WTC11 (cell line): ENCODE data around the gene PRR30. TPM values are rescaled to one million over a fixed set of nuclear protein-coding genes. Genes with fewer than 3 reads are reported as not detected.

Experiments
- ATAC-seq: fragments of 200-7000 bp; cut with Tn5 transposase; 2 replicates; pipeline ENCODE4 v1.10.0; 2021; ENCODE audit warnings: mild to moderate bottlenecking, moderate library complexity
- CTCF ChIA-PET: fragments of 300-600 bp; sonication (Branson Sonifier 250); formaldehyde crosslinking; loops from one replicate; lab custom pipeline; 2021; ENCODE audit warnings: antibody characterized with exemption; lab: Charles Lee
- POLR2A ChIA-PET: fragments of 350-600 bp; sonication (Branson Sonifier 250); formaldehyde crosslinking; loops from one replicate; lab custom pipeline; 2021; ENCODE audit warnings: antibody characterized with exemption; lab: Charles Lee
- DNase-seq: peaks from one replicate; pipeline ENCODE4 v3.0.0; 2021; ENCODE audit warnings: low spot score
- H3K27ac Mint-ChIP-seq: 2 replicates; pipeline ENCODE4 v1.8.0; 2021; ENCODE audit warnings: mixed read lengths
- H3K27me3 Mint-ChIP-seq: 2 replicates; pipeline ENCODE4 v1.8.0; 2021; ENCODE audit warnings: low read depth, mild to moderate bottlenecking, moderate library complexity, mixed read lengths
- H3K36me3 Mint-ChIP-seq: 2 replicates; pipeline ENCODE4 v1.8.0; 2021; ENCODE audit warnings: mixed read lengths
- H3K4me1 Mint-ChIP-seq: 2 replicates; pipeline ENCODE4 v1.8.0; 2022; ENCODE audit warnings: mixed read lengths
- H3K4me3 Mint-ChIP-seq: 2 replicates; pipeline ENCODE4 v1.8.0; 2021; ENCODE audit warnings: mild to moderate bottlenecking, moderate library complexity, mixed read lengths
- H3K9me3 Mint-ChIP-seq: 2 replicates; pipeline ENCODE4 v1.8.0; 2021; ENCODE audit warnings: mixed read lengths
- ATF3 ChIP-seq: sonication (generic); formaldehyde crosslinking; conservative IDR thresholded peaks from 2 replicates; pipeline ENCODE4 v1.8.1; 2022; ENCODE audit warnings: mild to moderate bottlenecking, missing genetic modification reagents
- CDX4 ChIP-seq: fragments of 250-450 bp; sonication (Bioruptor Pico); IDR thresholded peaks from 2 replicates; pipeline ENCODE4 v1.9.0; 2021; ENCODE audit warnings: moderate library complexity, mild to moderate bottlenecking, inconsistent platforms, borderline replicate concordance
- CREM ChIP-seq: sonication (generic); formaldehyde crosslinking; IDR thresholded peaks from 2 replicates; pipeline ENCODE4 v1.8.1; 2022; ENCODE audit warnings: mild to moderate bottlenecking, missing genetic modification reagents, moderate library complexity
- ELF4 ChIP-seq: sonication (generic); formaldehyde crosslinking; IDR thresholded peaks from 2 replicates; pipeline ENCODE4 v1.8.1; 2022; ENCODE audit warnings: low read depth, mild to moderate bottlenecking, moderate library complexity, missing genetic modification reagents
- ERG ChIP-seq: fragments of 250-450 bp; sonication (Bioruptor Pico); IDR thresholded peaks from 2 replicates; pipeline ENCODE4 v1.8.0; 2021; ENCODE audit warnings: mild to moderate bottlenecking
- ETV6 ChIP-seq: sonication (generic); formaldehyde crosslinking; IDR thresholded peaks from 2 replicates; pipeline ENCODE4 v1.8.1; 2022; ENCODE audit warnings: mild to moderate bottlenecking, missing genetic modification reagents
- GABPB1 ChIP-seq: sonication (generic); formaldehyde crosslinking; IDR thresholded peaks from 2 replicates; pipeline ENCODE4 v1.8.1; 2023; ENCODE audit warnings: mild to moderate bottlenecking, missing genetic modification reagents
- HMGXB4 ChIP-seq: sonication (generic); formaldehyde crosslinking; IDR thresholded peaks from 2 replicates; pipeline ENCODE4 v1.8.1; 2023; ENCODE audit warnings: mild to moderate bottlenecking, moderate library complexity, missing genetic modification reagents
- IRF1 ChIP-seq: sonication (generic); formaldehyde crosslinking; IDR thresholded peaks from 2 replicates; pipeline ENCODE4 v1.8.0; 2023; ENCODE audit warnings: missing genetic modification reagents
- MAX ChIP-seq: sonication (generic); formaldehyde crosslinking; IDR thresholded peaks from 2 replicates; pipeline ENCODE4 v1.8.0; 2022; ENCODE audit warnings: mild to moderate bottlenecking, missing genetic modification reagents
- PREB ChIP-seq: sonication (generic); formaldehyde crosslinking; IDR thresholded peaks from 2 replicates; pipeline ENCODE4 v1.8.1; 2022; ENCODE audit warnings: mild to moderate bottlenecking, missing genetic modification reagents, moderate library complexity, borderline replicate concordance
- RELA ChIP-seq: sonication (generic); formaldehyde crosslinking; IDR thresholded peaks from 2 replicates; pipeline ENCODE4 v1.8.1; 2022; ENCODE audit warnings: missing genetic modification reagents, mild to moderate bottlenecking, borderline replicate concordance
- SMAD3 ChIP-seq: sonication (generic); formaldehyde crosslinking; IDR thresholded peaks from 2 replicates; pipeline ENCODE4 v1.8.0; 2022; ENCODE audit warnings: missing genetic modification reagents, mild to moderate bottlenecking, borderline replicate concordance
- SP1 ChIP-seq: sonication (generic); formaldehyde crosslinking; conservative IDR thresholded peaks from 2 replicates; pipeline ENCODE4 v1.8.1; 2022; ENCODE audit warnings: missing genetic modification reagents
- ZMAT4 ChIP-seq: fragments of 250-450 bp; sonication (Bioruptor Pico); IDR thresholded peaks from 2 replicates; pipeline ENCODE4 v1.9.0; 2021; ENCODE audit warnings: mild to moderate bottlenecking
- ZNF121 ChIP-seq: sonication (generic); formaldehyde crosslinking; IDR thresholded peaks from 2 replicates; pipeline ENCODE4 v1.8.0; 2023; ENCODE audit warnings: missing genetic modification reagents
- ZNF317 ChIP-seq: sonication (generic); formaldehyde crosslinking; IDR thresholded peaks from 2 replicates; pipeline ENCODE4 v1.8.1; 2023; ENCODE audit warnings: low read depth, mild to moderate bottlenecking, moderate library complexity, missing genetic modification reagents, borderline replicate concordance
- ZNF416 ChIP-seq: fragments of 250-450 bp; sonication (Bioruptor Pico); IDR thresholded peaks from 2 replicates; pipeline ENCODE4 v1.9.0; 2021; ENCODE audit warnings: mild to moderate bottlenecking, inconsistent platforms
- ZNF423 ChIP-seq: fragments of 250-450 bp; sonication (Bioruptor Pico); IDR thresholded peaks from 2 replicates; pipeline ENCODE4 v2.1.2; 2022; ENCODE audit warnings: mild to moderate bottlenecking, moderate library complexity
- total RNA-seq: library from RNA; stranded (reverse); gene quantifications from 3 replicates; pipeline ENCODE4 v1.2.3, GENCODE V29; 2021

The PRR30 gene
- total RNA-seq, 1 experiment from 2014 or later = not detected

GRCh38 chr2:27097341-27097740 lies 41.9 kb downstream of the PRR30 start (continued):
- TF ChIP-seq RELA = no peak

GRCh38 chr2:27096748-27097297 lies 42.4 kb downstream of the PRR30 start:
- POLR2A ChIA-PET = no interaction called here
- CTCF ChIA-PET = interaction anchor here (1.0 to 3.1 kb wide), 6 partner anchors 73 to 183 kb away, joined by 3 to 22 read pairs (median 4); no protein-coding TSS in a partner anchor
- DNase-seq (no peak), ATAC-seq (no peak)
- Mint-ChIP-seq H3K9me3 (no peaks in the 10 kb centered on the region), H3K4me3 (no peak overlapping the region), H3K4me1 (peaks cover 6% of the 10 kb centered on the region), H3K27ac (peak overlapping the region; percentile 27; the same call in 1 of the 2 replicates), H3K27me3 (no peaks in the 10 kb centered on the region), H3K36me3 (no peaks in the 10 kb centered on the region)
- TF ChIP-seq ETV6 (CRISPR knock-in tag) = no peak
- TF ChIP-seq ERG (CRISPR knock-in tag) = no peak
- TF ChIP-seq HMGXB4 (CRISPR knock-in tag) = no peak
- TF ChIP-seq ZNF423 (CRISPR knock-in tag) = no peak
- no peak for TF ChIP-seq ZNF121 (CRISPR knock-in tag)
- no peak for TF ChIP-seq IRF1 (CRISPR knock-in tag)
- no peak for TF ChIP-seq ZMAT4 (CRISPR knock-in tag)
- TF ChIP-seq ELF4 (CRISPR knock-in tag) = no peak
- no peak for TF ChIP-seq CREM (CRISPR knock-in tag)
- no peak for TF ChIP-seq PREB (CRISPR knock-in tag)
- TF ChIP-seq ATF3 (CRISPR knock-in tag) = no peak
- TF ChIP-seq SMAD3 (CRISPR knock-in tag) = no peak
- TF ChIP-seq ZNF317 (CRISPR knock-in tag) = no peak
- TF ChIP-seq SP1 (CRISPR knock-in tag) = no peak

- Mint-ChIP-seq H3K27me3 (no peaks in the 10 kb centered on the region), H3K4me1 (peaks cover 6% of the 10 kb centered on the region), H3K4me3 (peak overlapping the region; percentile 58), H3K9me3 (no peaks in the 10 kb centered on the region), H3K27ac (peak overlapping the region; percentile 68; the same call in 1 of the 2 replicates), H3K36me3 (no peaks in the 10 kb centered on the region)
- TF ChIP-seq ZNF416 (CRISPR knock-in tag) (no peak), MAX (CRISPR knock-in tag) (0 out of 2 replicates have a peak, but pooled peaks have one; percentile 33), CDX4 (no peak), ETV6 (CRISPR knock-in tag) (peak; percentile 27; the same call in 1 of the 2 replicates), PREB (CRISPR knock-in tag) (0 out of 2 replicates have a peak, but pooled peaks have one; percentile 31), GABPB1 (CRISPR knock-in tag) (peak; percentile 89)
- peak; percentile 59 for DNase-seq
- ChIA-PET POLR2A (interaction anchor here (0.5 kb wide), 1 partner anchor 18 kb away, joined by 4 read pairs; no protein-coding TSS in a partner anchor), CTCF (interaction anchor here (0.6 to 3.1 kb wide), 8 partner anchors 38 to 207 kb away, joined by 3 to 22 read pairs (median 4); partner anchors contain the start of gene PREB)
- peak; percentile 87 for ATAC-seq
Measured at GRCh38 chr2:27095745-27096651, 43.2 kb downstream of the PRR30 start.
